Spinal cord (tissue), 10 donors: Measurements from ENCODE around the gene TMEM215. TPM values are rescaled to one million over a fixed set of nuclear protein-coding genes. Genes with fewer than 3 reads are reported as not detected.

Experiments used
- DNase-seq, 6 donors: peaks; one replicate each; pipeline versions ENCODE4 v3.0.0 to v3.0.0-alpha.2; 2013 to 2015; ENCODE audit warnings: low spot score in 6 of 6, low read depth in 4 of 6
- H3K27ac ChIP-seq: one replicate; pipeline ENCODE4 v1.5.1; 2013; ENCODE audit warnings: low read depth, low read length, control low read depth
- H3K27me3 ChIP-seq: one replicate; pipeline ENCODE4 v1.6.1; 2013; ENCODE audit warnings: low read length; ENCODE audit not compliant: control insufficient read depth, insufficient read depth
- H3K36me3 ChIP-seq: one replicate; pipeline ENCODE4 v1.6.1; 2013; ENCODE audit warnings: low read length; ENCODE audit not compliant: control insufficient read depth, insufficient read depth
- H3K4me1 ChIP-seq: one replicate; pipeline ENCODE4 v1.6.1; 2013; ENCODE audit warnings: low read length; ENCODE audit not compliant: control insufficient read depth, insufficient read depth
- H3K4me3 ChIP-seq: one replicate; pipeline ENCODE4 v1.5.1; 2013; ENCODE audit warnings: low read depth, low read length, control low read depth
- H3K9me3 ChIP-seq: one replicate; pipeline ENCODE4 v1.6.1; 2013; ENCODE audit warnings: low read length; ENCODE audit not compliant: control insufficient read depth, insufficient read depth
- WGBS: methylation state at CpG from one replicate; pipeline ENCODE4 v1.1.5; 2013; ENCODE audit warnings: missing lambda C conversion rate; ENCODE audit not compliant: insufficient coverage; 5-methylcytosine and 5-hydroxymethylcytosine counted together
- long read RNA-seq, 4 donors: transcript quantifications; one replicate each; lab custom pipeline, GENCODE V29; 2026
- polyA plus RNA-seq, 2 donors: library from polyadenylated mRNA; unstranded; fragments of 120-200 nt; gene quantifications; one replicate each; pipeline ENCODE4 v1.2.1, GENCODE V29; 2013; ENCODE audit not compliant: insufficient read length in 2 of 2
- total RNA-seq, 2 donors: library from RNA; depleted of rRNA in 1 of 2; stranded (reverse); fragments of 120-200 nt in 1 of 2; fragments of >200 nt in 1 of 2; gene quantifications; one replicate each; pipeline versions ENCODE4 v1.2.3 to v1.2.4, GENCODE V29; 2013 to 2014
- donor health status: healthy.

Gene TMEM215
- total RNA-seq = 1 to 10 TPM in 1 of 2 donors, under 1 TPM in 1; 0.44 to 5.2 TPM
- 1 to 10 TPM; 1.3 to 1.5 TPM for polyA plus RNA-seq
- long read RNA-seq, donor 1, partial matches to known transcripts = 0 of 1 reads
- long read RNA-seq, donor 1, other reads (novel, unspliced or antisense) = 0 of 1 reads
- long read RNA-seq, donor 2 = 0 reads
- long read RNA-seq, donor 3, partial matches to known transcripts = 0 of 2 reads
- long read RNA-seq, donor 3, other reads (novel, unspliced or antisense) = 0 of 2 reads
- long read RNA-seq, donor 4 = 0 reads

- peak within 1 kb of the TSS; percentile 22 for H3K4me3 ChIP-seq
- H3K27ac ChIP-seq = no peak within 1 kb of the TSS
- H3K36me3 ChIP-seq = no peaks in the 10 kb centered on the region
- WGBS = 0% methylated on average over 54 of the region's 59 CpGs
- H3K27me3 ChIP-seq = peaks cover 25% of the 10 kb centered on the region
- H3K9me3 ChIP-seq = no peaks in the 10 kb centered on the region
- H3K4me1 ChIP-seq = peaks cover 19% of the 10 kb centered on the region
- DNase-seq = peak in 4 of 6 donors; percentile 13 to 77 (median 43)
These were observed at the start of gene TMEM215 for GRCh38 chr9:32783168-32783891. TSS of gene TMEM215 (plus strand) at chr9:32783540. CDS start at chr9:32784184, 644 bp downstream.

- Histone ChIP-seq H3K27ac (no peak overlapping the region), H3K9me3 (no peaks in the 10 kb centered on the region), H3K4me1 (no peaks in the 10 kb centered on the region), H3K36me3 (no peaks in the 10 kb centered on the region), H3K4me3 (no peak overlapping the region), H3K27me3 (no peaks in the 10 kb centered on the region)
- 80% methylated on average over 3 of the region's 3 CpGs for WGBS
- DNase-seq = peak in 1 of 6 donors; percentile 49
These were observed 47.9 kb upstream of the TMEM215 start for GRCh38 chr9:32735476-32735875.

GRCh38 chr9:32737378-32737777, 46.0 kb upstream of the TMEM215 start:
- no peak for DNase-seq
- whole genome bisulfite sequencing = 80% methylated on average over 1 of the region's 1 CpG
- H3K4me1 ChIP-seq = no peaks in the 10 kb centered on the region
- H3K27me3 ChIP-seq = no peaks in the 10 kb centered on the region
- H3K9me3 ChIP-seq = no peaks in the 10 kb centered on the region
- no peak overlapping the region for H3K27ac ChIP-seq
- no peak overlapping the region for H3K4me3 ChIP-seq
- no peaks in the 10 kb centered on the region for H3K36me3 ChIP-seq

GRCh38 chr9:32738501-32739172, 44.7 kb upstream of the TMEM215 start:
- no peaks in the 10 kb centered on the region for H3K4me1 ChIP-seq
- H3K36me3 ChIP-seq = no peaks in the 10 kb centered on the region
- WGBS = 100% methylated on average over 2 of the region's 4 CpGs
- H3K4me3 ChIP-seq = no peak overlapping the region
- no peaks in the 10 kb centered on the region for H3K9me3 ChIP-seq
- no peak for DNase-seq
- H3K27ac ChIP-seq = no peak overlapping the region
- no peaks in the 10 kb centered on the region for H3K27me3 ChIP-seq

- Histone ChIP-seq H3K27ac (peak overlapping the region; percentile 30), H3K4me3 (no peak overlapping the region), H3K36me3 (no peaks in the 10 kb centered on the region), H3K27me3 (no peaks in the 10 kb centered on the region), H3K9me3 (no peaks in the 10 kb centered on the region), H3K4me1 (no peaks in the 10 kb centered on the region)
- 57% methylated on average over 1 of the region's 4 CpGs for WGBS
- peak in 2 of 6 donors; percentile 24 to 65 for DNase-seq
These were observed 41.6 kb upstream of the TMEM215 start for GRCh38 chr9:32741706-32742105.

- WGBS = 64% methylated on average over 1 of the region's 2 CpGs
- H3K27ac ChIP-seq = peak overlapping the region; percentile 30
- H3K9me3 ChIP-seq = no peaks in the 10 kb centered on the region
- H3K4me1 ChIP-seq = no peaks in the 10 kb centered on the region
- no peak for DNase-seq
- no peak overlapping the region for H3K4me3 ChIP-seq
- no peaks in the 10 kb centered on the region for H3K27me3 ChIP-seq
- no peaks in the 10 kb centered on the region for H3K36me3 ChIP-seq
These were observed 41.0 kb upstream of the TMEM215 start for GRCh38 chr9:32742296-32742695.

- Histone ChIP-seq H3K4me1 (no peaks in the 10 kb centered on the region), H3K27ac (no peak overlapping the region), H3K9me3 (no peaks in the 10 kb centered on the region), H3K4me3 (no peak overlapping the region), H3K36me3 (no peaks in the 10 kb centered on the region), H3K27me3 (no peaks in the 10 kb centered on the region)
- no peak for DNase-seq
- no CpG with 5 or more reads among the region's 2 CpGs for WGBS
These were observed 35.3 kb upstream of the TMEM215 start for GRCh38 chr9:32748013-32748412.

- Histone ChIP-seq H3K27ac (no peak overlapping the region), H3K36me3 (no peaks in the 10 kb centered on the region), H3K27me3 (no peaks in the 10 kb centered on the region), H3K4me3 (no peak overlapping the region), H3K9me3 (no peaks in the 10 kb centered on the region), H3K4me1 (no peaks in the 10 kb centered on the region)
- WGBS = 92% methylated on average over 16 of the region's 22 CpGs
- DNase-seq = no peak
These were observed 27.6 kb upstream of the TMEM215 start for GRCh38 chr9:32755730-32756129.

- Histone ChIP-seq H3K9me3 (no peaks in the 10 kb centered on the region), H3K36me3 (no peaks in the 10 kb centered on the region), H3K27me3 (no peaks in the 10 kb centered on the region), H3K4me1 (no peaks in the 10 kb centered on the region), H3K4me3 (no peak overlapping the region), H3K27ac (no peak overlapping the region)
- WGBS = 91% methylated on average over 3 of the region's 5 CpGs
- no peak for DNase-seq
These were observed 19.2 kb upstream of the TMEM215 start for GRCh38 chr9:32764139-32764538.
